ENCODE measurements around the gene MAML3.

Gene MAML3

GRCh38 chr4:139854668-139855403 lies 299.1 kb downstream of the MAML3 start:
- DNase-seq = no peak

GRCh38 chr4:139853309-139853708 lies 300.7 kb downstream of the MAML3 start:
- DNase-seq = no peak

GRCh38 chr4:139852612-139853269 lies 301.2 kb downstream of the MAML3 start:
- no peak for DNase-seq

GRCh38 chr4:139851639-139852038 lies 302.3 kb downstream of the MAML3 start:
- no peak for DNase-seq

- no peak for DNase-seq
Observed at GRCh38 chr4:139851133-139851532, 302.9 kb downstream of the MAML3 start.

- no peak for DNase-seq
Observed at GRCh38 chr4:139849219-139849618, 304.8 kb downstream of the MAML3 start.

GRCh38 chr4:139848028-139848427 lies 306.0 kb downstream of the MAML3 start:
- no peak for DNase-seq

- no peak for DNase-seq
Observed at GRCh38 chr4:139847602-139848001, 306.4 kb downstream of the MAML3 start.

GRCh38 chr4:139846766-139847165 lies 307.2 kb downstream of the MAML3 start:
- no peak for DNase-seq

GRCh38 chr4:139845453-139846093 lies 308.4 kb downstream of the MAML3 start:
- DNase-seq = no peak

GRCh38 chr4:139844459-139845036 lies 309.4 kb downstream of the MAML3 start:
- DNase-seq = no peak

- no peak for DNase-seq
Observed at GRCh38 chr4:139844057-139844456, 309.9 kb downstream of the MAML3 start.

GRCh38 chr4:139843641-139844040 lies 310.3 kb downstream of the MAML3 start:
- no peak for DNase-seq

- no peak for DNase-seq
Observed at GRCh38 chr4:139841464-139842195, 312.4 kb downstream of the MAML3 start.

- no peak for DNase-seq
Observed at GRCh38 chr4:139840773-139841172, 313.2 kb downstream of the MAML3 start.

GRCh38 chr4:139839403-139840031 lies 314.5 kb downstream of the MAML3 start:
- no peak for DNase-seq

GRCh38 chr4:139838811-139839210 lies 315.2 kb downstream of the MAML3 start:
- no peak for DNase-seq

- no peak for DNase-seq
Observed at GRCh38 chr4:139834981-139835391, 319.0 kb downstream of the MAML3 start.

GRCh38 chr4:139834226-139834662 lies 319.7 kb downstream of the MAML3 start:
- DNase-seq = no peak

GRCh38 chr4:139833151-139833910 lies 320.7 kb downstream of the MAML3 start:
- no peak for DNase-seq

- DNase-seq = no peak
Observed at GRCh38 chr4:139828966-139829664, 324.9 kb downstream of the MAML3 start.

Data from CD4-positive, alpha-beta T cell treated with Interleukin-17A for 4 hours (primary cell).